ENCODE data around the gene BRD9. TPM values are rescaled to one million over a fixed set of nuclear protein-coding genes. Genes with fewer than 3 reads are reported as not detected.

BRD9 gene
- polyA plus RNA-seq, 1 experiment = 12.3 TPM

DNA sequence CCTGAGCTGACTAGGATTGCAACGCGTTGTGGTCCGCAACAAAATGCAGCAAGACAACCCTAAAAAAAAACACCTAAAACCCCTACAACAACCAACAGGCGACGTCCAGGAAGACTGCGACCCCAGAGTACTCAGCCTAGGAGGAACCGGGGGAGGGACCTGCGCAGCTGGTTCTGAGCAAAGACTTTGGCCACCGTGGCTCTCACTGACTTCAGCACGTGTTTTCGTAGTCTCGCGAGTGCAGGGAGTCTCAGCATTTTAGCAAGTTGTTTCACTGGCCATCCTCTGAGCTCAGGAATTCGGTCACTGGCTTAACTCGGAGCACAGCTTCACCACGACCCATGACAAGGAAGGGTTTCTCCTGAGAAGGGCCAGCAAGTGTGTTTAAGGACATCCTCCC is 33.2 kb downstream of the BRD9 start:
- Histone ChIP-seq H3K36me3 (ENCODE audit: control insufficient read depth, insufficient read depth, low read length) (peaks cover 11% of the 10 kb centered on the region), H3K27me3 (ENCODE audit: control insufficient read depth, insufficient read depth, low read length) (no peaks in the 10 kb centered on the region), H3K4me3 (ENCODE audit: low read depth, low read length) (no peak overlapping the region)
- TF ChIP-seq CTCF (IDR thresholded peaks at IDR 0.05; ENCODE audit: insufficient read depth, low read depth, low read length) = no peak
- no peak for DNase-seq (ENCODE audit: low read depth)
- ChIA-PET POLR2A (no interaction called here), CTCF (no interaction called here)

GRCh38 chr5:858726-859125 is 33.9 kb downstream of the BRD9 start:
- H3K27me3 ChIP-seq (ENCODE audit: control insufficient read depth, insufficient read depth, low read length) = no peaks in the 10 kb centered on the region
- no peak for TF ChIP-seq CTCF (IDR thresholded peaks at IDR 0.05; ENCODE audit: insufficient read depth, low read depth, low read length)
- ChIA-PET POLR2A (no interaction called here), CTCF (no interaction called here)
- peaks cover 7% of the 10 kb centered on the region for H3K36me3 ChIP-seq (ENCODE audit: control insufficient read depth, insufficient read depth, low read length)
- no peak for DNase-seq (ENCODE audit: low read depth)
- H3K4me3 ChIP-seq (ENCODE audit: low read depth, low read length) = no peak overlapping the region

GRCh38 chr5:856531-857425 is 35.8 kb downstream of the BRD9 start:
- Histone ChIP-seq H3K4me3 (ENCODE audit: low read depth, low read length) (no peak overlapping the region), H3K27me3 (ENCODE audit: control insufficient read depth, insufficient read depth, low read length) (no peaks in the 10 kb centered on the region), H3K36me3 (ENCODE audit: control insufficient read depth, insufficient read depth, low read length) (0 out of 2 replicates have a peak, but pooled peaks cover 1% of the 10 kb centered on the region)
- no peak for DNase-seq (ENCODE audit: low read depth)
- ChIA-PET POLR2A (no interaction called here), CTCF (no interaction called here)
- TF ChIP-seq CTCF (IDR thresholded peaks at IDR 0.05; ENCODE audit: insufficient read depth, low read depth, low read length) = no peak

GRCh38 chr5:855771-856530 is 36.6 kb downstream of the BRD9 start:
- H3K27me3 ChIP-seq (ENCODE audit: control insufficient read depth, insufficient read depth, low read length) = 0 out of 2 replicates have a peak, but pooled peaks cover under 1% of the 10 kb centered on the region
- H3K4me3 ChIP-seq (ENCODE audit: low read depth, low read length) = no peak overlapping the region
- ChIA-PET CTCF (no interaction called here), POLR2A (no interaction called here)
- 0 out of 2 replicates have a peak, but pooled peaks cover 1% of the 10 kb centered on the region for H3K36me3 ChIP-seq (ENCODE audit: control insufficient read depth, insufficient read depth, low read length)
- no peak for TF ChIP-seq CTCF (IDR thresholded peaks at IDR 0.05; ENCODE audit: insufficient read depth, low read depth, low read length)
- DNase-seq (ENCODE audit: low read depth) = no peak

Measured in BJ (cell line).